Measurements from ENCODE around the gene RING1. TPM values are rescaled to one million over a fixed set of nuclear protein-coding genes. Genes with fewer than 3 reads are reported as not detected.

The RING1 gene
- polyA plus RNA-seq (2013, experiment 1 of 4) = 61.0 TPM
- polyA plus RNA-seq (2013, experiment 2 of 4) = 72.1 TPM
- 62.1 TPM for polyA plus RNA-seq (2013, experiment 3 of 4)
- 67.9 TPM for polyA plus RNA-seq (2013, experiment 4 of 4)

- Histone ChIP-seq H3K4me1 (ENCODE audit: control insufficient read depth, insufficient read depth, low read length) (peaks cover 45% of the 10 kb centered on the region), H3K36me3 (ENCODE audit: control insufficient read depth, insufficient read depth, low read length) (peaks cover 27% of the 10 kb centered on the region), H3K27me3 (ENCODE audit: control insufficient read depth, insufficient read depth, low read length, poor library complexity, severe bottlenecking) (peaks cover 9% of the 10 kb centered on the region), H3K4me3 (ENCODE audit: insufficient read depth, low read depth, low read length) (peak within 1 kb of the TSS; percentile 89), H3K27ac (ENCODE audit: insufficient read depth, low read depth, low read length, poor library complexity, severe bottlenecking) (peak within 1 kb of the TSS; percentile 92), H3K9me3 (ENCODE audit: control insufficient read depth, low read length) (no peaks in the 10 kb centered on the region)
- 0 to 1% methylated on average over 81 to 86 of the region's 86 CpGs for WGBS, 2 experiments
Observed at GRCh38 chr6:33208091-33208967, at the start of gene RING1. TSS of gene RING1 (plus strand) at chr6:33208500. CDS start at chr6:33208823, 323 bp downstream.

- H3K27me3 ChIP-seq (ENCODE audit: control insufficient read depth, insufficient read depth, low read length, poor library complexity, severe bottlenecking) = peaks cover 16% of the 10 kb centered on the region
- no peak overlapping the region for H3K27ac ChIP-seq (ENCODE audit: insufficient read depth, low read depth, low read length, poor library complexity, severe bottlenecking)
- 89 to 92% methylated on average over 11 of the region's 11 CpGs for WGBS, 2 experiments
- no peaks in the 10 kb centered on the region for H3K9me3 ChIP-seq (ENCODE audit: control insufficient read depth, low read length)
- H3K4me3 ChIP-seq (ENCODE audit: insufficient read depth, low read depth, low read length) = no peak overlapping the region
- no peaks in the 10 kb centered on the region for H3K4me1 ChIP-seq (ENCODE audit: control insufficient read depth, insufficient read depth, low read length)
- no peaks in the 10 kb centered on the region for H3K36me3 ChIP-seq (ENCODE audit: control insufficient read depth, insufficient read depth, low read length)
Observed at GRCh38 chr6:33160096-33160495, 48.2 kb upstream of the RING1 start.

GRCh38 chr6:33160728-33161344 is 47.5 kb upstream of the RING1 start:
- H3K4me3 ChIP-seq (ENCODE audit: insufficient read depth, low read depth, low read length) = no peak overlapping the region
- WGBS, 2 experiments = 75 to 77% methylated on average over 13 of the region's 13 CpGs
- no peaks in the 10 kb centered on the region for H3K4me1 ChIP-seq (ENCODE audit: control insufficient read depth, insufficient read depth, low read length)
- H3K36me3 ChIP-seq (ENCODE audit: control insufficient read depth, insufficient read depth, low read length) = no peaks in the 10 kb centered on the region
- H3K27ac ChIP-seq (ENCODE audit: insufficient read depth, low read depth, low read length, poor library complexity, severe bottlenecking) = no peak overlapping the region
- H3K27me3 ChIP-seq (ENCODE audit: control insufficient read depth, insufficient read depth, low read length, poor library complexity, severe bottlenecking) = peaks cover 16% of the 10 kb centered on the region
- no peaks in the 10 kb centered on the region for H3K9me3 ChIP-seq (ENCODE audit: control insufficient read depth, low read length)

GRCh38 chr6:33161354-33162331 is 46.7 kb upstream of the RING1 start:
- Histone ChIP-seq H3K27ac (ENCODE audit: insufficient read depth, low read depth, low read length, poor library complexity, severe bottlenecking) (no peak overlapping the region), H3K4me3 (ENCODE audit: insufficient read depth, low read depth, low read length) (peak overlapping the region; percentile 38), H3K4me1 (ENCODE audit: control insufficient read depth, insufficient read depth, low read length) (no peaks in the 10 kb centered on the region), H3K9me3 (ENCODE audit: control insufficient read depth, low read length) (no peaks in the 10 kb centered on the region), H3K27me3 (ENCODE audit: control insufficient read depth, insufficient read depth, low read length, poor library complexity, severe bottlenecking) (peaks cover 16% of the 10 kb centered on the region), H3K36me3 (ENCODE audit: control insufficient read depth, insufficient read depth, low read length) (no peaks in the 10 kb centered on the region)
- 12 to 13% methylated on average over 58 of the region's 58 CpGs for WGBS, 2 experiments

DNA sequence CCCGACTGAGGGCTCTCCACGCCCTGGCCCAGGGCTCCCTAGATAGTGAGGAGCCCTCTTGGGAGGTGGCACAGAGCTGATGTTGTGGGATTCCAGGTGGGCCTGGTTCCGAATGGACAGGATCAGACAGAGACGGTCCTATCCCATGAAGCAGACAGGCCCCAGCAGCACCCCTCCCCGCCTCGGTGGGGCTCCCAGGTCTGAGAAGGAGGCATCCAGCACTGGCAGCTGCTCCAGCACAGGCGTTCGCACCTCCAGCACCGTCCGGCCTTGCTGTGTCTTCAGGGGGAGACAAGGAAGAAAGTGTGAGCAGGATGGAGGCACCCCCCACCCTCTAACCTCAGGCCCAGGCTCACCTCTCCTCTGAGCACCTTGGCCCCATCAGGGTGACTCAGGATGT is 44.8 kb upstream of the RING1 start:
- Histone ChIP-seq H3K27ac (ENCODE audit: insufficient read depth, low read depth, low read length, poor library complexity, severe bottlenecking) (no peak overlapping the region), H3K9me3 (ENCODE audit: control insufficient read depth, low read length) (no peaks in the 10 kb centered on the region), H3K27me3 (ENCODE audit: control insufficient read depth, insufficient read depth, low read length, poor library complexity, severe bottlenecking) (peaks cover 16% of the 10 kb centered on the region), H3K36me3 (ENCODE audit: control insufficient read depth, insufficient read depth, low read length) (no peaks in the 10 kb centered on the region), H3K4me3 (ENCODE audit: insufficient read depth, low read depth, low read length) (no peak overlapping the region), H3K4me1 (ENCODE audit: control insufficient read depth, insufficient read depth, low read length) (no peaks in the 10 kb centered on the region)
- 89 to 90% methylated on average over 10 of the region's 10 CpGs for WGBS, 2 experiments

- Histone ChIP-seq H3K9me3 (ENCODE audit: control insufficient read depth, low read length) (no peaks in the 10 kb centered on the region), H3K4me3 (ENCODE audit: insufficient read depth, low read depth, low read length) (no peak overlapping the region), H3K4me1 (ENCODE audit: control insufficient read depth, insufficient read depth, low read length) (no peaks in the 10 kb centered on the region), H3K36me3 (ENCODE audit: control insufficient read depth, insufficient read depth, low read length) (no peaks in the 10 kb centered on the region), H3K27ac (ENCODE audit: insufficient read depth, low read depth, low read length, poor library complexity, severe bottlenecking) (no peak overlapping the region), H3K27me3 (ENCODE audit: control insufficient read depth, insufficient read depth, low read length, poor library complexity, severe bottlenecking) (peaks cover 16% of the 10 kb centered on the region)
- WGBS, 2 experiments = 64 to 69% methylated on average over 10 of the region's 10 CpGs
Observed at GRCh38 chr6:33164176-33164575, 44.1 kb upstream of the RING1 start.

- WGBS, 2 experiments = 75 to 82% methylated on average over 14 of the region's 14 CpGs
- peaks cover 16% of the 10 kb centered on the region for H3K27me3 ChIP-seq (ENCODE audit: control insufficient read depth, insufficient read depth, low read length, poor library complexity, severe bottlenecking)
- no peak overlapping the region for H3K4me3 ChIP-seq (ENCODE audit: insufficient read depth, low read depth, low read length)
- no peaks in the 10 kb centered on the region for H3K4me1 ChIP-seq (ENCODE audit: control insufficient read depth, insufficient read depth, low read length)
- H3K27ac ChIP-seq (ENCODE audit: insufficient read depth, low read depth, low read length, poor library complexity, severe bottlenecking) = no peak overlapping the region
- H3K9me3 ChIP-seq (ENCODE audit: control insufficient read depth, low read length) = no peaks in the 10 kb centered on the region
- H3K36me3 ChIP-seq (ENCODE audit: control insufficient read depth, insufficient read depth, low read length) = no peaks in the 10 kb centered on the region
Observed at GRCh38 chr6:33164665-33165373, 43.5 kb upstream of the RING1 start.

GRCh38 chr6:33165581-33166258 is 42.6 kb upstream of the RING1 start:
- no peaks in the 10 kb centered on the region for H3K36me3 ChIP-seq (ENCODE audit: control insufficient read depth, insufficient read depth, low read length)
- H3K27ac ChIP-seq (ENCODE audit: insufficient read depth, low read depth, low read length, poor library complexity, severe bottlenecking) = no peak overlapping the region
- no peaks in the 10 kb centered on the region for H3K9me3 ChIP-seq (ENCODE audit: control insufficient read depth, low read length)
- H3K27me3 ChIP-seq (ENCODE audit: control insufficient read depth, insufficient read depth, low read length, poor library complexity, severe bottlenecking) = peaks cover 16% of the 10 kb centered on the region
- H3K4me1 ChIP-seq (ENCODE audit: control insufficient read depth, insufficient read depth, low read length) = no peaks in the 10 kb centered on the region
- H3K4me3 ChIP-seq (ENCODE audit: insufficient read depth, low read depth, low read length) = no peak overlapping the region
- 91 to 93% methylated on average over 17 of the region's 17 CpGs for WGBS, 2 experiments

- Histone ChIP-seq H3K4me1 (ENCODE audit: control insufficient read depth, insufficient read depth, low read length) (no peaks in the 10 kb centered on the region), H3K4me3 (ENCODE audit: insufficient read depth, low read depth, low read length) (no peak overlapping the region), H3K9me3 (ENCODE audit: control insufficient read depth, low read length) (no peaks in the 10 kb centered on the region), H3K36me3 (ENCODE audit: control insufficient read depth, insufficient read depth, low read length) (no peaks in the 10 kb centered on the region), H3K27ac (ENCODE audit: insufficient read depth, low read depth, low read length, poor library complexity, severe bottlenecking) (no peak overlapping the region), H3K27me3 (ENCODE audit: control insufficient read depth, insufficient read depth, low read length, poor library complexity, severe bottlenecking) (peaks cover 10% of the 10 kb centered on the region)
- 85% methylated on average over 6 of the region's 6 CpGs for WGBS, 2 experiments
Observed at GRCh38 chr6:33166363-33166762, 41.9 kb upstream of the RING1 start.
